Measurements from ENCODE around the gene CYTH1.

Gene CYTH1

DNA sequence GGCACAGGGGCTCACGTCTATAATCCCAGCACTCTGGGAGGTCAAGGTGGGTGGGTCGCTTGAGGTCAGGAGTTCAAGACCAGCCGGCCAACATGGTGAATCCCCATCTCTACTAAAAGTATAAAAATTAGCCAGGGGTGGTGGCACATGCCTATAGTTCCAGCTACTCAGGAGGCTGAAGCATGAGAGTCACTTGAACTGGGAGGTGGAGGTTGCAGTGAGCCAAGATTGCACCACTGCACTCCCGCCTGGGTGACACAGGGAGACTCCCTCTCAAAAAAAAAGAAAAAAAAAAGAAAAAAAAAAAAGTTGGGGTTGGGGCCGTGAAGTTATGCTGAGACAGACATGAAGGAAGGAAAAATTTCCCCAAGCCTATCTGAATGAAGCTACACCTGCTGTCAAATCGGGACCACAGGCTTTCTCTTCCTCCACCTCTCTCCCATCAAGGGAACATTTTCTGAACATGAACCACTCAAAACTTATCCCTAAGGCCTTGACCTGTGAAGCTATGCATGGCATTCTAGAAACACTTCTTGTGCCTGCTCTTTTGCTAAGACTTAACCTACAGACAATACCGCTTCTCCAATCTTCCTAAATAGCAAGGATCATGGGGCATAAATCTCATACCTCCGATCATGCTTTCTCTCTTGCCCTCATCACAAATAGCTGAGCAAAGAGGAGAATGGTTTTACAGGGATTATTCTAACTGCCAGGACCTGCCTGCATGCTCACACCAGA, 88.6 kb downstream of the CYTH1 start:
- DNase-seq (ENCODE audit: low read depth, low spot score) = no peak

DNA sequence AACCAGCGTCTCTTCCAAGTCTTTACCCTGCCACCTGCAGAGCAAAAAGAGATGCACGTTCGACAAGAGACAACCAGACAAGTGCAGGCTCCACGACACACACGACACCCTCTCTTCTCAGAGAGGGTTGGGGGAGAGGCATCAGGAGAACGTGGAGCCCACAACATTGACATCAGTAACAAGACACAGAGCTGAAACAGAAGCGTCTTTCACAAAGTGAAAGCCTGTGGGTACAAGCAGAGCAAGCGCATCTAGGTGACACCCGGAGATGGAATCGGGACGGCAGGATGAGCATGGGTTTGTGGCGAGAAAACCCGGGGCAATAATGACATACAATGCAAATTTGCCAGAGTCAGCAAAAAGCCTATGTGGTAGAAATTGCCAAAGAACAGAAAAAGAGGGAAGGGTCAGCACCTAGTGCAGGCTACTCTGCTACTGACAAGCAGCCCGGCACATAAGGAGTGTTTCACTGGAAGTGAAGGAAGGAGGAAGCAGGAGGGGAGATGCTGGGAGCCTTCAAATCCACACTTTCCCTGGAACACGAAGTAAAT, 89.5 kb downstream of the CYTH1 start:
- DNase-seq (ENCODE audit: low read depth, low spot score) = no peak

DNA sequence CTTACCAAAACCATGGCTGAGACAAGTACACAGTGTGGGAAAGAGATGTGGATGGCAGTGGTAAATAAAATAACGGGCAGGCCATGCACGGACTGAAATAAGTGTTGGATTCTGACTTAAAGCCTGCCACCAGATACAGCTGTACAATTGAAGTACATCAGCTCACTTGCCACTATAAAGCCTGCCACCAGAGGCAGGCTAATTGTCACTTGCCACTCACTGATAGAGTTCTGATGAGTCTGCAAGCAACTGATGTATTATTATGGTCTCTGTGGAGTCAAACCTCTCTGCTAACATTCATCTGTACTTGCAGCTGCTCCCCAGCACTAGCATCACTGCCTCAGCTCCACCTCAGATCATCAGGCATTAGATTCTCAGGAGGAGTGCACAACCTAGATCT, 93.0 kb downstream of the CYTH1 start:
- DNase-seq (ENCODE audit: low read depth, low spot score) = no peak

DNA sequence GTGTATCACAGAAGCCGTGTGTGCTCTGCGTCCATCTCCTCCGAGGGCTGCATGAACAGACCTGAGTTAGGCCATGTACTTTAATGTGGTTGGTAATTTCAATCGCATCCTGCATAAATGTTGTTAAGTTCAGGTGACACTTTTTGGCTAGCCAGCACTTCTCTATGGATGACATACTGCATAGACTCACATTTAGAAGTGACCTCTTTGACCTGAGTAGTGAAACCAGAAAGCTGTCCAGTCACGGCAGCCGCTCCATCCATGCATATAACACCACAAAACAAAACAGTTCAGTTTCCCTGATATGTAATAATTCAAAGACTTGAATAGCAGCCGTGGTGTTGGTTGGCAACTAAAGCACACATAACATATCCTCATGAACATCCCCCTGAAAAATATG, 94.1 kb downstream of the CYTH1 start:
- no peak for DNase-seq (ENCODE audit: low read depth, low spot score)

DNA sequence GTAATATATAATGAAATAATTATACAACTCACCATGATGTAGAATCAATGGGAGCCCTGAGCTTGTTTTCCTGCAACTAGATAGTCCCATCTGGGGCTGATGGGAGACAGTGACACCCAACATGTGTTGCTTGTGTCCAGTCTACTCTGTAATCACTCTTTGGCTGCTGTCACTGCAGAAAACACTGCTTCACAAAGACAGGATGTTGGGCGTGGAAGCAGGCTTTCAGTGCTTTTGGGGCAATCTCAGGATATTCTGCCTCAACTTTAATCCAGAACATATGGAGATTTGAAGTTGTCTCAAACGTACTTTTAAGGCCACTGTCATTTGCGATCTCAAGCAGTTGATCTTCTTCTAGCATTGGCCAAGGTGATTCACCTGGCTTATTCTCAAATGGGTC, 94.9 kb downstream of the CYTH1 start:
- DNase-seq (ENCODE audit: low read depth, low spot score) = no peak

DNA sequence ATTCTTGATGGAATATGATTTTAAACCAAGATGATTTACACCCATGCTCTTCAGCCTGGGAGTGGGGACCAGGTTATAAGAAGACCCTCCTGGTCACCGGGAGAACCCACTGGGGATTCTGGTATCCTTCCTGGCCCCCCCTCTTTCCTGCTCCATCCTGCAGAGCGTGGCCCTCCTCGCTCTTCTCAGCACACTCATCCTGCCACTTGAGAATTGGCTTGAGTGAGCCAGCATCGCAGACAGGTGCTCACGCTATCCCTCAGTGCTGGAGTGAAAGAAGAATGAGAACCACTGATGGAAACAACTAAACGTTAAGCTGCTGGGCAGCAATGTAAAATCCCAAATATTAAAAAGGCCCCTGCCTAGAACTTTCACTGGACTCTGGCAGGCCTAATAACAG, 98.0 kb downstream of the CYTH1 start:
- no peak for DNase-seq (ENCODE audit: low read depth, low spot score)

DNA sequence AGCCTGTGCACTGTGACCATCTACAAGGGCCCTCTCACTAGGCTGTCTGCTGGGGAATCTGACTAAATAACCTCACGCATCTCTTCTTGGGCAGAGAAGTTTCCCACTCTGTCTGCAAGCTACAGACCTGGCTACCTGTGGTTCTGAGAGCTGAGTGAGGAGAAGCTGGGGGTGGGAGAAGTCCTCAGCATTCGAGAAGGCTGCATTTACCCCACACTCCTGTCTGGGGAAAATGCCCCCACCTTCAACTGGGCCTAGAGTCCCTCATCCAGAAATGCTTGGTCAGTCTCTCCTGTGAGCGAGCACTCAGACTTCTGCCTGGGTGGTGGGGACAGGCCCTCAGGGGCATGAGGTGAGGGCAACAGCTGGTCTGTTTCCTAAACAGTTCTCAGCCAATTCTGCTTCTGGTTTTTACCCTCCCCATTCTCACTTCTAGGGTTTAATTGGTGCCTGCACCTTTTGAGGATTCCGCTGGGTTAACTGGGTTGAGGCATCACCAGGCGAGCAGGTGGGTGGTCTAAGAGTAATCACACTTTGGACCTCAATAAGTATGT, 98.6 kb downstream of the CYTH1 start:
- DNase-seq (ENCODE audit: low read depth, low spot score) = no peak

DNA sequence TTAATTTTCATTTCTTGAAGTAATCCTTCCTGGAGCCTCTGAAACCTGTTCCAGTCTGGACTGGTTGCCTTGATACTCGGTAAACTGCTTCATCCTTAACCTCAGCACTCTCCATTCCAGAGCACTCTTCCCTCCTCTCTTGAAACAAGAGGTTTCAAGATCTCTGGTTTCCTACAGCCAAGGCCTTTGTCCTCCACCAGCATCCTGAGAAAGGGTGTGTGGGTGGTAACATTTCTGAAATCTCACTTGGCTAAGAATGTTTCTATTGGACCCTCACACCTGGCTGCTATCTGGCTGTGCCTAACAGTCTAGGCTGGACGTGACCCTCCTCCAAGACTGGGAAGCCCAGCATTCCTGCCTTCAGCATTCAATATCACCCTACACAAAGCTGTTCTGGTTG, 99.7 kb downstream of the CYTH1 start:
- no peak for DNase-seq (ENCODE audit: low read depth, low spot score)

DNA sequence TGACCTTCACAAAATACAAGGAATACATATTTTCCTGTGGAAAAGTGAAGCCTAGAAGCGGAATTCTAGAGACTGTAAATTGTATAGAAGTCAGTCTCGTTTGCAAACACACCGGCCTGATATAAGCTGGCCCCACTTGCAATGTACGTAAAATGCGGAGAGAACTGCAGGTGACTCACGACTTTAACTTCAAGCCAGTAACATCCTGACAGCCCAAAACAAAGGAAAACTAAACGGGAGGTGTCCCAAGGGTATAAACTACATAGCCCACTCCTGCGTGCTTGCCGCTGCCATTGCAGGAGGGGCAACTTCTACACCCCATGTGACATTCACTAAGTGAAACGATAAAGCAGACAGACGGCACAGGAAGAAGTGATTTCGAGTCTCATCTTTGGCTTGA, 101.6 kb downstream of the CYTH1 start:
- no peak for DNase-seq (ENCODE audit: low read depth, low spot score)

DNA sequence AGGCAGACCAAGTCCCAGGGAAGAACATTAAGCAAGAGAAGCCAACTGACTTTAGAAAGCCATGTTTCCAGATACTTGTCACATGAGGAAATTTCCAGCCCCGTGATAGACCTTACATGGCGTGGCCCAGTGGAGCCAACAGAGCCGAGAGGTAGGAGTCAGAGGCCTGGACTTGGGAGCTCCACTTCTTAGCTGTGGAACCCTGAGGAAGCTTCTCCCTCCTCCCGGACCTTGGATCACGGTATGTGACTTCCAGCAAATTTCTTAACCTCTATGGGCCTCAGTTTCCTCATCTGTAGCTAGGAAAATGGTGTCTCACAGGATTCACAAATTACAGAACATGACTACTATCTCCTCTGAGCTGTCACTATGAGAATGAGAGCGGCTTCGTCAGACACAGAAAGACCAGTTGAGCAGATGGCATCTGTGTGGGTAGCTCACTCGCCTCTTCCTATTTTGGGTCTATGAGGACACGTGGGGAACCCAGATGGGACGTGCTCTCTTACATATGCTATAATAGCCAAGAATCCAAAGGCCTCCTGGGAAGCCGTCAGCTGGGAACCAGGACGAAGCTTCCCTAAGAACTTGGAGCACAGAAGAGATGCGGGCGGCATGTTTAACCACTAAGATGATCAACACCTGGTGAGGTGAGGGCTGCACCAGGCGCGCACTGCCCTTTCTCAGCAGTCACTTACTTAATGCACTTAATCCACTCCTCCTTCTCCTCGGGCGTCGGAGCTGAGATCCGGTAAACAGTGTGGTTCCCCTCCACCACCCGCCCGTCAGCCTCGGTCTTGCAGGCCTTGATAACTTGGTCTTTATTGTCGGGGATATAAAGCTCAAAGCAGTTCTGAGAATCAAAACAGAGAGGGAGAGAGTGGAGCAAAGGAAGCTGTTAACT, 102.3 kb downstream of the CYTH1 start:
- DNase-seq (ENCODE audit: low read depth, low spot score) = no peak

DNA sequence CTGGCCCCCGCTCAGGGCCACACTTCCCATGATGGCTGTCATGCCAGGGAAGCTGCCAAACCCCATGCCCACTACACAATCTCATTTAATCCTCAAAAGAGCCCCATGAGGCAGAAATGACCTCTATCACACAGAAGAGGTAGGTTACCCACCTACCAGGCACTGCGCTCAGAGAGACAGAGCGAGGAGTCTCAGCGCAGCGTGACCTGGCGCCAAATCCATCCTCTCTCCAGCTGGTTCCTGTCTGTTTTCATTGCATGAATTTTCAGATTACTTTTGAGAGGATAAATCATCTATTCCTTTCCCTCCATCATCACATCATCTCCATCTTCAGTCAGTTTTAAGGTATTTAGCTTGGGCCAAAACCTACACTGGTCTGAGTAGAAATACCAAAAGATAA, 103.4 kb downstream of the CYTH1 start:
- no peak for DNase-seq (ENCODE audit: low read depth, low spot score)

DNA sequence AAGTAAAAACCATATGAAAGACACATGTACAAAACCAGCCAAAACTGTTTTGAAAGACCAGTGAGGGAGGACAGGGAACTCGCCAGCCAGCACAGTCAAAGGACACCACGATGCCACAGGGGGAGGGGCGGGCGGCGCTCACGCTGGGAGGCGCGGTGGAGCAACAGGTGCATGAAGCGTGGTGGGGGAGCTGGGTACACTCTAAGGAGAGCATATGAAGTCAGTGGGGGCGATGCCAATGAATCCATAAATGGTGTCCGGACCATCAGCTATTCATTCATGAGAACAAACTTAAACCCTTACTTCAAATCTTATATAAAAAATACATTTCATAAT, 103.9 kb downstream of the CYTH1 start:
- no peak for DNase-seq (ENCODE audit: low read depth, low spot score)

DNA sequence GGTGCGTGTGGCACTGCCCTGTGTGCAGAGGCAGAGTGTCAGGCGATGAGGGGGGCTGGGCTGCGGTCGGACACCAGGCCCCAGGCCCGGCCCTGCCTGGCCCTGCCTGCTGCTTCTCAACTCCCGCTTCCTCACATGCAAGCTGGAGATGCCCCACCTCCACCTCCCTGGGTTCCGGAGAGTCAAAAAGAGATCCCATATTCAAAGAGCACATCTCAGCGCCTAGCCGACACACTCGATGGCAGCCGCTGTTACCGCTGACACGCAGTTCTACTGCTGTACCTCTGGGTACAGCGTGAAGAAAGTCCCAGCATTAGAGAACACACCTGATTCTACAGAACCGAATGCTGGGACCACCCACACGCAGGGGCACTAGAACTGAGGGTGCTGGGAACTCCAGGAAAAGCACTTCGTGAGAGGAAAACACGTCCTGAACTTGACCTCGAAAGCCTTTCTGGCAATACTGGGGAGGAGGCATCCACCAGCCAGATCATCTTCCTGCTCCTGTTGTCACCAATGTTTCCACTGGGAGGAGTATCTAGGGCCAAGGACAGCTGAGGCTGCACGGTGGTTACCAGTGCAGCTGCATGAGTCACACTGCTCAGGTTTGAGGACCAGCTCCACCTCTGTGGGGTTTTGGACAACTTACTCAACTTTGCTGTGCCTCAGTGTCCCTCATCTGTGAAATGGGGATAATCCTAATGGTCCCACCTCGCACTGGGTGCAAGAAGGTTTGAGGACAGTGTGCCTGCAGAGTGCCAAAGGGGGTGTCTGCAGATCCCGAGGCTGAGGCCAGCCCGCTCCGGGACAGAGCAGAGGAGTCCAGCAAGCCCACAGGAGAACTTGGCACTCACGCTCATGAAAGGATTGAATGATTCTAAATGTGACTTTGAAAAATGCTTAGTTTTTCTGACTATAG, 104.5 kb downstream of the CYTH1 start:
- no peak for DNase-seq (ENCODE audit: low read depth, low spot score)

DNA sequence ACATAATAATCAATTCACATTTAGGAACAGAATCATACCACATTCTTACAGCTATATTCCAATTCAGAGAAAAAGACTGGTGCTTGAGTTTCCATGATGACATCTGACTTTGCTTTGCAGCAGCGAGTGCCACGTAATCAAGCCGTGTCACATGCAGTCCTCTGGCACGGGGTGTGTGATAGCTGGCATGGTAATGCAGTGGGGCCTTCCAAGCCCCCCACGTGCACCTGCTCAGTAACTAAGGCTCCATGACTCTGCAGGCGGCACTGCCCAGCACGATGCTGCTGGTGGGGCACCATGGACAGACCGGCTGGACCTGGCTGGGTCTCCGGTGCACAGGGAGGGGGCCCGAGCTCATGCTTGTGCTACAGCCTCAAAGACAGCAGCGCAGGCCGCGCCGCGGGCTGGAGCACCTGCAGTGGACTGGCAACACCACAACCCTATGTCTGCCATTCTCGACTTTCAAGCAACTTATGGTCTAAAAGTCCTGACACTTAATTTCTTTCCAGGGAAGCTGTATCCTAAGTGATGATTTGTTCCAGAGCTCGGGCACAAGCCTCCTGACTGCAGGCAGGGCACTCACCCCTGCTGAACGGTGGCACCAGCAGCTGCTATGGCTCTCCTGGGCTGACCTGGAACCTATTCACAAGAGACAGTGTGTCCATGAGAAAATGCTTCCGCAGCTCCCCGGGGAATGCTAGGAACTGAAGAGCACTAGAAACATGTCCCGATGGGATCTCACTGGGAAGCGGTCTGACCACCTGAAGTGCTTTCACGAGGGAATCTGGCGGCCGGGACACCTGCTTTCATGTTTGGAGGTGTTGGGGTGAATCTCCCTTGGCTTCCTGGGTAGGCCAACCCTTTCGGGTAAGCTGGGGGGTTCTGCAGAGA, 105.4 kb downstream of the CYTH1 start:
- no peak for DNase-seq (ENCODE audit: low read depth, low spot score)

DNA sequence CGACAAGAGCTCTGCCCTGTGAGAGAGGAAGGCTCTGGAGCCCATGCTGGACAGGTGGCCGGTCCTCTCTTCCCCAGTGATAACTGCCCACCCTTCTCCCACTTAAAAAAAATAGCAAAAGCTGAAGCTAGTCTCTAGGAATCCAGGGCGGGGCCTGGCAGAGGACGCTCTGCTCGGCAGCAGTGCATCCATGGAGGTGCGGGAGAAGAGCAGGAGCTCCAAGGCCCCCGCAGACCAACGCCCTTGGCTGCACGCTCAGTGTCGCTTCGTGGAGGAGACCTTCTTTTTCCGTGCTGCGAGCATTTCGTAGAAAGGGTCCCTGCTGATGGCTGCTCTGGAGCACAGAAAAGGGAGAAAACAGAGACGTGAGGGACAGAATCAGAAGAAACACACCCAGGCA, 106.2 kb downstream of the CYTH1 start:
- no peak for DNase-seq (ENCODE audit: low read depth, low spot score)

DNA sequence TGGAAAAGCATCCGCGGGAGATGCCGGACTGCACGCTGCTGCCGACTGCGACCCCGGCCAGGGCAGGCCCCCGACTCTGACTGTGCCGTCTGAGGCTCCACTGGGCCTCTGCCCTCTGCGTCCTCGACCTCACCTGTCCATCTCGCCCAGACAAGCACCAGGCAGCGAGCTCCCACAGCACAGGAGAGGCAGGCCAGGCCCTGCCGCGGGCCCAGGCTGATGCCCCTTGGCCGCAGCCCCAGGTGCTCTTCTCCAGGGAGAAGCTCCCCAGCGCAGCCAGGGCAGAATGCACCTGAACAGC, 106.8 kb downstream of the CYTH1 start:
- DNase-seq (ENCODE audit: low read depth, low spot score) = no peak

DNA sequence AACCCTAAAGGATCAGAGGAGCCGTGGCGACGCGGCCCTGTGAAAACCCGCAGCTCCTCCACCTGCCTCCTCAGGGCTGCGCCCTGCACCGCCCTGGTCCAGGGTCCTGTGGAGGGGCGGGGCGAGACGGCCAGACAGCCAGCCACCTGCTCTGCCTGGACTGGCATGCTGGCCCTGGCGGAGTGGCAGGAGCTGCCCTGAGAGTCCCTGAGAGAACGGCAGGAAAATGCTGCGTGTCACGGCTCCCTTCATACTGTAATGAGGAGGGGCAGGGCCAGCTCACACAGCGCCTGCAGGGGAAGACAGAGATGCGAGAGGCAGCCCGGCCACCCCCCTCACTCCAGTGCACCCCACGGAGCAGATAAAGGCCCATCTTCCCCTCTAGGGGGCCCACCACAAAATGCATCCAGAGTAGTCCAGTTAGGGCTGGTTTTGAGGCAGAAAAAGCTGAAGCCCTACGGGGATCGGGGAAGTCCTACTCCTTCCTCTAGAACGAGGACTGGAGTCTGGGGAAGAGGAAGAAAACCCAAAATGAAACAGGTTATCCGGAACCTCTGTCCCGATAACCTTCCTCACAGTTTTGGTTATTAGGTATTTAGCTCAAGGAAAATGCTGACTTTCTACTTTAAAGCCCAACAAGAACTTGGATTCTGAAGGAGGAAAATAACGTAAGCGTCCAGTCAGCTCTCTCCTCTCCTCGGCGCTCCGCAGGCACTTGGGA, 107.3 kb downstream of the CYTH1 start:
- no peak for DNase-seq (ENCODE audit: low read depth, low spot score)

DNA sequence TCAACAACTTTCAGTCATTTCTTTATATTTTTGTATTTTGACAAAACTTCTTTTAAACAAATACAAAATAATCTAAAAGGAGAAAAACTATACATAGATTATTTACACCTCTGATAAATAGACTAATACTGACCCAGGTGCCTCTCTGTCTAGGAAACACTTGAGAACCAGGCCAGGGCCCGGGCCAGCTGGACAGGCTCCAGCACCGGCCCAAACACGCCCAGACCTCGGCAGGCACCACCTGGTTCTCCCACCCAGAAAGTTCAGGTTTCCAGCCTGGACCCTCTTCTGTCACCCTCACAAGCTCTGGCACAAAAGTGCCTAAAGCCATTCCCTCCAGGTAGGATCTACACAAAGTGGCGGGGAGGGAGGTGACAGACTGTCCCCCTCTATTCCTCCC, 107.9 kb downstream of the CYTH1 start:
- no peak for DNase-seq (ENCODE audit: low read depth, low spot score)

DNA sequence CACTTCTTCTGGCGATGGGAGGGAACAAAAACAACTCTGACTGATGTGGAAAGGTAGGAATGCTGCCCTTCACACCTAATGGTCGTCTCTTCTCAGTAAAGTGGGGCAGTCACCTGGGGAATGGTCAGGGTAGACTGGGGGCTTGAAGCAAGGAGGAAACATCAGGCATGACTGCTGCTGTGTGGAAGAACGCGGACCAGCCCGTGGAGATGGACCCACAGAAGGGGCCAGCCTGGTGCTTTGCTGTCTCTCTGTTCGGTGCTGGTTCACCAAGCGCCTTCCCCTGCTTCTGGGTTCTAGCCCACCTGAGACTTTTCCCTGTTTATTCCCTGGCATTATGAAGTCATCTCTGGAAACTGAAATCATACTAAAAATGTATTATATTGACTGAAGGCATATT, 108.7 kb downstream of the CYTH1 start:
- no peak for DNase-seq (ENCODE audit: low read depth, low spot score)

DNA sequence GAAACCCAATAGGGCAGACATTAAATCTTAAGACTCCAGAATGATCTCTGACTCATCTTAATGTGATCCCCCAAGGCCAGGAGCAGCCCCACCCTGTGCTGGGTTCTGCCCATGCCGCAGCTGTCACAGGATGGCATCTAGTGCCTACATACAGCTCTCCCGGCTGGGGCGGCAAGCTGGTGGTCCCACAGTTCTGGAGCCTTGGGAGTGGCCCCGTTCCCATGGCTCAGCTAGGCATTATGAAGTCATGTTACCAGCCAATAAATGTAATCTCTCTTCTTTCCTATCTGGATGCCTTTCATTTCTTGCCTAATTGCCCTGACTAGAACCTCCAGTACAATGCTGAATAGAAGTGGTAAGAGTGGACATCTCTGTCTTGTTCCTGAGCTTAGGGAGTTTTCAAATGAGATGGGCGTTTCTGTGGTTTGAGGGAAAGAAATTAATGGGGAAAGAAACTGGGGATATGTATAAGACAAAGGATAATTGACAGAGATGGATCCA, 109.2 kb downstream of the CYTH1 start:
- peak; percentile 36 for DNase-seq (ENCODE audit: low read depth, low spot score)
